Endothelial cell (in vitro differentiated cells): ENCODE measurements around the gene APELA. TPM values are rescaled to one million over a fixed set of nuclear protein-coding genes. Genes with fewer than 3 reads are reported as not detected.

Source experiments
- DNase-seq: peaks from one replicate; pipeline ENCODE4 v3.0.0; 2021; ENCODE audit warnings: low spot score
- H3K27ac Mint-ChIP-seq: one replicate; pipeline ENCODE4 v1.8.0; 2021; ENCODE audit warnings: mixed read lengths, inconsistent platforms; ENCODE audit not compliant: unreplicated experiment
- H3K27me3 Mint-ChIP-seq: one replicate; pipeline ENCODE4 v1.8.0; 2021; ENCODE audit warnings: mild to moderate bottlenecking, moderate library complexity, mixed read lengths, inconsistent platforms; ENCODE audit not compliant: unreplicated experiment
- H3K36me3 Mint-ChIP-seq: one replicate; pipeline ENCODE4 v1.8.0; 2021; ENCODE audit warnings: mild to moderate bottlenecking, low read depth, mixed read lengths, inconsistent platforms; ENCODE audit not compliant: unreplicated experiment
- H3K4me1 Mint-ChIP-seq: one replicate; pipeline ENCODE4 v1.8.0; 2021; ENCODE audit warnings: mild to moderate bottlenecking, mixed read lengths, inconsistent platforms; ENCODE audit not compliant: unreplicated experiment
- H3K4me3 Mint-ChIP-seq: one replicate; pipeline ENCODE4 v1.8.0; 2021; ENCODE audit warnings: mild to moderate bottlenecking, mixed read lengths, inconsistent platforms; ENCODE audit not compliant: unreplicated experiment
- H3K9me3 Mint-ChIP-seq: one replicate; pipeline ENCODE4 v1.8.0; 2021; ENCODE audit warnings: mixed read lengths, inconsistent platforms; ENCODE audit not compliant: unreplicated experiment
- CTCF ChIP-seq: fragments of 200-600 bp; sonication (generic); IDR thresholded peaks from one replicate; pipeline ENCODE4 v1.5.0; 2021; ENCODE audit warnings: antibody characterized with exemption; ENCODE audit not compliant: unreplicated experiment
- total RNA-seq: library from RNA; stranded (reverse); fragmentation: NEBNext Ultra II Directional; extraction: Animal tissue kit (Norgen Biotek cat#: 25700); gene quantifications from one replicate; pipeline ENCODE4 v1.2.1, GENCODE V29; 2021; ENCODE audit not compliant: unreplicated experiment

Gene APELA
- total RNA-seq, 1 donor from 2014 or later: 0.85 TPM

GRCh38 chr4:164880489-164881262, 3.7 kb downstream of the APELA start:
- no peaks in the 10 kb centered on the region for H3K9me3 Mint-ChIP-seq
- H3K27me3 Mint-ChIP-seq: peaks cover 4% of the 10 kb centered on the region
- H3K4me3 Mint-ChIP-seq: no peak overlapping the region
- TF ChIP-seq CTCF: no peak
- no peak for DNase-seq
- H3K36me3 Mint-ChIP-seq: no peaks in the 10 kb centered on the region
- no peak overlapping the region for H3K27ac Mint-ChIP-seq
- H3K4me1 Mint-ChIP-seq: peaks cover 21% of the 10 kb centered on the region

DNA sequence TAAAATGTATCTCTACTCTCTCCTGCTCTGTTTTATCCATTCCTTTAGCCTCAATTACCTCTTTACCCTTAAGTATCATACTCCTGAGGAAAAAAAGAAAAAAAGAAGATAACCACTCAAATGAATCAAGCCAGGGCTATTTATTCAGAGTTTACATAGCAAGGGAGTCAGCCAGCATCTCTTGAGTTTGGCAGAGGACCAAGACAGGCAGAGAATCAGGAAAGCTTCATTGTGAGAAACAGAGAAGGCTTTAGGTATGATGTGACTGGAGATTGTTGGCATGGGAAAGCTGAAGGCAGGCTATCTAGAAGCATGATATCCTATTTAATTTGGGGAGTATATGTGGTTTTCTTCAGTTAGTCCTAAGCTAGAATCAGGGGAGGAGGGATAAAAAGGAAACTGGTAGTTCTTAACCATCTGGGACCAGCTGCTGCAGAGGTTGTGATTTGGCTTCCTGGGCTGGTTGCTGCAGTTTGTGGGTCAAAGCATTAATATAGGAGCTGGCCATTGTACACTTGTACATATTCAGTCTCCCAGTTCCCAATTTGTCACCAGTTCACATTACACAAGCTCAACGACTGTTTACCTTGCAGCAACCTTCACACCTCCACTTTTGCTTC, 11.2 kb downstream of the APELA start:
- Mint-ChIP-seq H3K36me3 (no peaks in the 10 kb centered on the region), H3K4me1 (peaks cover 4% of the 10 kb centered on the region), H3K27ac (no peak overlapping the region), H3K9me3 (no peaks in the 10 kb centered on the region), H3K27me3 (no peaks in the 10 kb centered on the region), H3K4me3 (no peak overlapping the region)
- no peak for DNase-seq
- TF ChIP-seq CTCF: no peak

GRCh38 chr4:164890691-164891090, 13.7 kb downstream of the APELA start:
- Mint-ChIP-seq H3K36me3 (no peaks in the 10 kb centered on the region), H3K4me3 (no peak overlapping the region), H3K4me1 (no peaks in the 10 kb centered on the region), H3K9me3 (no peaks in the 10 kb centered on the region), H3K27ac (no peak overlapping the region), H3K27me3 (no peaks in the 10 kb centered on the region)
- TF ChIP-seq CTCF: no peak
- DNase-seq: no peak

- Mint-ChIP-seq H3K9me3 (no peaks in the 10 kb centered on the region), H3K27ac (no peak overlapping the region), H3K4me3 (no peak overlapping the region), H3K4me1 (no peaks in the 10 kb centered on the region), H3K27me3 (no peaks in the 10 kb centered on the region), H3K36me3 (no peaks in the 10 kb centered on the region)
- no peak for DNase-seq
- TF ChIP-seq CTCF: no peak
These were observed 15.0 kb downstream of the APELA start for GRCh38 chr4:164892018-164892417.

DNA sequence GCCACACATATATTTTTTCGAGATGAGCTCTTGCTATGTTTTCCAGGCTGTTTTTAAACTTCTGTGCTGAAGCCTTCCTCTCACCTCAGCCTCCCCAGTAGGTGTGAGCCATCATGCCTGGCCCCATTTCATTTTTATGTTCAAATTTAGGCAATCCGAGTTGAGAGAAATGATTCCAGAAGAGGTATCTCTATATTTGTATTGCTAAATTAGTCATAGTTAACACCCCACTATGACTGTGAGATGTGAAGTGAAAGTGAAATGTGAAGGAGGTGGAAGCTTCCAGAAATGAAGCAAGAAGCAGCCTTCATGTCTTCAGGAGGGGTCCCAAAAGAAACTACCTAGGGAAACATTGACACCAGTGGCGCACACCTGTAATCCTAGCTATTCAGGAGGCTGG, 17.7 kb downstream of the APELA start:
- no peak for TF ChIP-seq CTCF
- DNase-seq: no peak
- Mint-ChIP-seq H3K4me1 (no peaks in the 10 kb centered on the region), H3K4me3 (no peak overlapping the region), H3K27ac (no peak overlapping the region), H3K27me3 (no peaks in the 10 kb centered on the region), H3K36me3 (no peaks in the 10 kb centered on the region), H3K9me3 (no peaks in the 10 kb centered on the region)
